ENCODE measurements around the gene MYLK4.

DNA sequence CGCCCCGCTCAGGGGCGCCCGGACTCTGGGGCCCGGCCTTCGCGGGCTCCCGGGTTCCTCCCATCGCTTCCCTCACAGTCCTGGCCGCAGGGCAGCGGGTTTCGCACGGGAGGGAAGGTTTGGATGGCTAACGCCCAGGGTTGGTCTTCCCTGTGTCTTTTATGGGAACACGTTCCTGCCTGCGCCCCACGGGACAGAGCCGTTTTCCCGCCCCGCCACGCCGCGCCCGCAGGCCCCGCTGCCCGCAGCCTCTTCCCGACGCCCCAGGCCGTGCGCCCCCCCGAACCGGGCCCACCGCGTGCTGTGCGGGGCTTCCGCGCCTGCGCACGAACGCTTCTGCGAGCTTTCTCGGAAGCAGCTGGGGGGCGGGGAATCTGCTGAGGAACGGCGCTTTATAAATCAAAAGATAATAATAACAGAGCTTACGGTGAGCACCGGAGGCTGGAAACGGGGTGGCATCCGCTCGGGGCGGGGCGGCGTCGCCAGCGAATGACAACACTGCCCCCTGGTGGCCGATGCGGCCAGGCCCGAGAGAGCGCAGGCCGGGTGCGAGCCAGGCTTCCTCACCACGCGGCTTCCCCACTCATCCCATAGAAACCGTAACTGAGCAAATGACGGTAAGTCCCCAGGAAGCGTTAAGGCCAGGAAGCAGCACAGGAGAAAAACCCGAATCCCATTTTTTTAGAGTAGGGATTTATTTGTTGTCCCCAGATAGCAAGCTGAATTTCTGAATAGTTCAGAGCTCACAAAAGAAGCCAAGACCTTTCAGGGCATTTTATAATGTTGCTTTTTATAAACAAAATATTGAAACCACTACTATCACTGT lies 116.4 kb downstream of the MYLK4 start:
- TF ChIP-seq, protein P1, sequence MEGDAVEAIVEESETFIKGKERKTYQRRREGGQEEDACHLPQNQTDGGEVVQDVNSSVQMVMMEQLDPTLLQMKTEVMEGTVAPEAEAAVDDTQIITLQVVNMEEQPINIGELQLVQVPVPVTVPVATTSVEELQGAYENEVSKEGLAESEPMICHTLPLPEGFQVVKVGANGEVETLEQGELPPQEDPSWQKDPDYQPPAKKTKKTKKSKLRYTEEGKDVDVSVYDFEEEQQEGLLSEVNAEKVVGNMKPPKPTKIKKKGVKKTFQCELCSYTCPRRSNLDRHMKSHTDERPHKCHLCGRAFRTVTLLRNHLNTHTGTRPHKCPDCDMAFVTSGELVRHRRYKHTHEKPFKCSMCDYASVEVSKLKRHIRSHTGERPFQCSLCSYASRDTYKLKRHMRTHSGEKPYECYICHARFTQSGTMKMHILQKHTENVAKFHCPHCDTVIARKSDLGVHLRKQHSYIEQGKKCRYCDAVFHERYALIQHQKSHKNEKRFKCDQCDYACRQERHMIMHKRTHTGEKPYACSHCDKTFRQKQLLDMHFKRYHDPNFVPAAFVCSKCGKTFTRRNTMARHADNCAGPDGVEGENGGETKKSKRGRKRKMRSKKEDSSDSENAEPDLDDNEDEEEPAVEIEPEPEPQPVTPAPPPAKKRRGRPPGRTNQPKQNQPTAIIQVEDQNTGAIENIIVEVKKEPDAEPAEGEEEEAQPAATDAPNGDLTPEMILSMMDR (IDR thresholded peaks at IDR 0.05; ENCODE audit: insufficient read depth, low read depth, low read length), result peak; percentile 83
- TF ChIP-seq EZH2 (IDR thresholded peaks at IDR 0.05; ENCODE audit: insufficient read depth, low read length), result no peak

All from astrocyte (in vitro differentiated cells and primary cell).